SK-N-SH (cell line): ENCODE measurements around the gene APBB1IP. TPM values are rescaled to one million over a fixed set of nuclear protein-coding genes. Genes with fewer than 3 reads are reported as not detected.
"Not testable (repeated sequence)": the region's sequence is repeated elsewhere in the genome, so short reads cannot be mapped to it uniquely, and the experiment has no call there.

ENCODE experiments used
- CTCF ChIA-PET: fragments of 300-600, 350-600 bp; formaldehyde crosslinking; extraction: SDS; loops from one replicate; lab custom pipeline; 2021; lab: Yijun Ruan, JAX
- POLR2A ChIA-PET: fragments of 350-600 bp; sonication (Branson Sonifier 250); formaldehyde crosslinking; extraction: SDS; loops from one replicate; lab custom pipeline; 2020; ENCODE audit warnings: antibody characterized with exemption, inconsistent platforms; lab: Yijun Ruan, JAX
- DNase-seq: peaks from one replicate; pipeline ENCODE4 v3.0.0; 2012
- H2AFZ ChIP-seq: fragments of 200-600 bp; sonication (generic); 2 replicates; pipeline ENCODE4 v1.8.1; 2016; ENCODE audit warnings: antibody characterized with exemption, mild to moderate bottlenecking, low read depth
- H3F3A ChIP-seq: fragments of 200-600 bp; sonication (generic); replicated peaks from 2 replicates; pipeline ENCODE3; 2016; ENCODE audit warnings: antibody characterized with exemption, mild to moderate bottlenecking; ENCODE audit not compliant: insufficient read depth
- H3K27ac ChIP-seq, 2 experiments: fragments of 200-500 bp in 1 of 2; fragments of 200-600 bp in 1 of 2; sonication (Bioruptor generic) in 1 of 2; sonication (generic), shearing (Covaris generic) in 1 of 2; 2 replicates each; pipeline versions ENCODE4 v1.5.1 to v1.6.1; 2014 to 2016; ENCODE audit warnings: low read depth in 2 of 2, inconsistent platforms in 1 of 2, low read length in 1 of 2, mild to moderate bottlenecking in 1 of 2, mixed read lengths in 1 of 2
- H3K27me3 ChIP-seq: fragments of 200-600 bp; sonication (generic), shearing (Covaris generic); 2 replicates; pipeline ENCODE4 v1.6.1; 2016; ENCODE audit warnings: mixed run types; ENCODE audit not compliant: insufficient read depth
- H3K36me3 ChIP-seq, 2 experiments: fragments of 200-500 bp in 1 of 2; fragments of 200-600 bp in 1 of 2; sonication (Bioruptor generic) in 1 of 2; sonication (generic) in 1 of 2; replicated peaks in 1 of 2; 2 replicates each; pipeline versions ENCODE3 to v1.5.1; 2014 to 2016; ENCODE audit warnings: low read length in 1 of 2, mild to moderate bottlenecking in 1 of 2; ENCODE audit not compliant: insufficient read depth in 2 of 2, control insufficient read depth in 1 of 2
- H3K4me1 ChIP-seq, 2 experiments: fragments of 200-500 bp in 1 of 2; fragments of 200-600 bp in 1 of 2; sonication (Bioruptor generic) in 1 of 2; sonication (generic), shearing (Covaris generic) in 1 of 2; 2 replicates each; pipeline versions ENCODE4 v1.5.1 to v1.6.1; 2014 to 2016; ENCODE audit warnings: low read depth in 1 of 2, low read length in 1 of 2, mixed run types in 1 of 2; ENCODE audit not compliant: insufficient read depth in 2 of 2, control insufficient read depth in 1 of 2
- H3K4me2 ChIP-seq: fragments of 200-600 bp; sonication (generic), shearing (Covaris generic); 2 replicates; pipeline ENCODE4 v1.6.1; 2017; ENCODE audit warnings: mixed run types
- H3K4me3 ChIP-seq, 2 experiments: fragments of 200-500 bp in 1 of 2; fragments of 200-600 bp in 1 of 2; sonication (Bioruptor generic) in 1 of 2; sonication (generic), shearing (Covaris generic) in 1 of 2; 2 replicates each; pipeline versions ENCODE4 v1.5.1 to v1.8.1; 2014 to 2016; ENCODE audit warnings: low read depth in 2 of 2, inconsistent platforms in 1 of 2, low read length in 1 of 2, mild to moderate bottlenecking in 1 of 2, mixed read lengths in 1 of 2, moderate library complexity in 1 of 2
- H3K79me2 ChIP-seq: fragments of 200-600 bp; sonication (generic); 2 replicates; pipeline ENCODE4 v1.8.1; 2017; ENCODE audit warnings: mild to moderate bottlenecking; ENCODE audit not compliant: insufficient read depth
- H3K9ac ChIP-seq: fragments of 200-600 bp; sonication (generic); 2 replicates; pipeline ENCODE4 v1.6.1; 2017; ENCODE audit warnings: mixed run types
- H3K9me2 ChIP-seq: fragments of 200-600 bp; sonication (generic); 2 replicates; pipeline ENCODE4 v1.6.1; 2017; ENCODE audit warnings: mixed run types
- H3K9me3 ChIP-seq: fragments of 200-600 bp; sonication (generic); 2 replicates; pipeline ENCODE4 v1.6.1; 2017; ENCODE audit warnings: mixed run types, mild to moderate bottlenecking, moderate library complexity
- H4K20me1 ChIP-seq: fragments of 200-600 bp; sonication (generic); 2 replicates; pipeline ENCODE4 v1.6.1; 2017; ENCODE audit warnings: mild to moderate bottlenecking, mixed run types; ENCODE audit not compliant: insufficient read depth
- FOXM1 ChIP-seq: IDR thresholded peaks from 2 replicates; pipeline ENCODE4 v1.4.0; 2012; ENCODE audit warnings: low read depth, mild to moderate bottlenecking
- GATA2 ChIP-seq: sonication (generic); formaldehyde crosslinking; IDR thresholded peaks from 2 replicates; pipeline ENCODE4 v1.5.0; 2020; ENCODE audit warnings: mild to moderate bottlenecking, missing genetic modification reagents
- MAX ChIP-seq: IDR thresholded peaks from 2 replicates; pipeline ENCODE4 v1.4.0; 2012; ENCODE audit warnings: low read depth
- NFIC ChIP-seq: IDR thresholded peaks from 2 replicates; pipeline ENCODE4 v1.4.0; 2012; ENCODE audit warnings: borderline replicate concordance
- RAD21 ChIP-seq: IDR thresholded peaks from 2 replicates; pipeline ENCODE4 v1.6.1; 2012; ENCODE audit warnings: mild to moderate bottlenecking, low read length
- RCOR1 ChIP-seq: fragments of 150-350 bp; IDR thresholded peaks from 2 replicates; pipeline ENCODE4 v1.6.1; 2017; ENCODE audit warnings: antibody characterized with exemption, low read length
- RFX5 ChIP-seq: IDR thresholded peaks from 2 replicates; pipeline ENCODE4 v1.6.1; 2012; ENCODE audit warnings: mild to moderate bottlenecking, improper control_type of control experiment, low read length
- SMC3 ChIP-seq: IDR thresholded peaks from 2 replicates; pipeline ENCODE4 v1.6.1; 2012; ENCODE audit warnings: low read depth, low read length, improper control_type of control experiment
- TCF12 ChIP-seq: IDR thresholded peaks from 2 replicates; pipeline ENCODE4 v1.4.0; 2012
- WGBS: methylation state at CpG from one replicate; pipeline ENCODE4 v1.1.6; 2017; ENCODE audit warnings: low lambda C conversion rate; 5-methylcytosine and 5-hydroxymethylcytosine counted together
- polyA plus RNA-seq, 3 experiments: library from polyadenylated mRNA; depleted of rRNA; stranded (reverse); fragments of >200 nt; gene quantifications; 2 replicates each; pipeline ENCODE4 v1.2.3, GENCODE V29; 2012

The APBB1IP gene
- polyA plus RNA-seq, 1 of the 3 experiments (the other 2 are of a cell fraction): not detected

- TF ChIP-seq RCOR1 (no peak), SMC3 (no peak), MAX (no peak), TCF12 (no peak)
- H3K36me3 ChIP-seq: no peaks in the 10 kb centered on the region
- H3K9me2 ChIP-seq: no peaks in the 10 kb centered on the region
- H2AFZ ChIP-seq: no peak overlapping the region
- WGBS: 5% methylated on average over 1 of the region's 1 CpG
- H3K4me2 ChIP-seq: no peak overlapping the region
- H3F3A ChIP-seq: no peaks in the 10 kb centered on the region
- H3K27me3 ChIP-seq: no peaks in the 10 kb centered on the region; the same call in 1 of the 2 replicates
- no peak overlapping the region for H3K4me3 ChIP-seq
- DNase-seq: no peak
- no peak overlapping the region for H3K9ac ChIP-seq
- H4K20me1 ChIP-seq: no peaks in the 10 kb centered on the region
- H3K27ac ChIP-seq: no peak overlapping the region
- H3K9me3 ChIP-seq: no peaks in the 10 kb centered on the region
- CTCF ChIA-PET: no interaction called here
- POLR2A ChIA-PET: no interaction called here
- H3K4me1 ChIP-seq: no peaks in the 10 kb centered on the region; a peak in 1 of 4 replicates
- no peaks in the 10 kb centered on the region for H3K79me2 ChIP-seq
Observed at GRCh38 chr10:26571655-26572054, 133.5 kb downstream of the APBB1IP start.

GRCh38 chr10:26573674-26574073 is 135.5 kb downstream of the APBB1IP start:
- WGBS: 16% methylated on average over 2 of the region's 2 CpGs
- Histone ChIP-seq H2AFZ (no peak overlapping the region), H3K9me2 (no peaks in the 10 kb centered on the region), H3K36me3 (no peaks in the 10 kb centered on the region), H3K4me2 (no peak overlapping the region), H3F3A (no peaks in the 10 kb centered on the region), H3K79me2 (no peaks in the 10 kb centered on the region), H3K9ac (no peak overlapping the region), H3K4me1 (no peaks in the 10 kb centered on the region), H3K4me3 (no peak overlapping the region), H3K9me3 (no peaks in the 10 kb centered on the region), H4K20me1 (no peaks in the 10 kb centered on the region), H3K27me3 (no peaks in the 10 kb centered on the region; the same call in 1 of the 2 replicates), H3K27ac (no peak overlapping the region)
- no peak for TF ChIP-seq NFIC
- ChIA-PET POLR2A (no interaction called here), CTCF (no interaction called here)
- no peak for DNase-seq

GRCh38 chr10:26574783-26575182 is 136.6 kb downstream of the APBB1IP start:
- H3K4me1 ChIP-seq: no peaks in the 10 kb centered on the region
- CTCF ChIA-PET: no interaction called here
- DNase-seq: no peak
- no peak overlapping the region for H3K9ac ChIP-seq
- no peak for TF ChIP-seq RFX5
- TF ChIP-seq FOXM1: no peak
- TF ChIP-seq RAD21: no peak
- TF ChIP-seq GATA2 (CRISPR knock-in tag): no peak
- no peak overlapping the region for H3K27ac ChIP-seq
- H4K20me1 ChIP-seq: no peaks in the 10 kb centered on the region
- H3K36me3 ChIP-seq: no peaks in the 10 kb centered on the region
- 17% methylated on average over 4 of the region's 4 CpGs for WGBS
- H3K27me3 ChIP-seq: no peaks in the 10 kb centered on the region
- POLR2A ChIA-PET: no interaction called here
- no peaks in the 10 kb centered on the region for H3K9me3 ChIP-seq
- no peaks in the 10 kb centered on the region for H3K79me2 ChIP-seq
- no peak overlapping the region for H3K4me3 ChIP-seq
- H3K9me2 ChIP-seq: no peaks in the 10 kb centered on the region
- no peaks in the 10 kb centered on the region for H3F3A ChIP-seq
- no peak overlapping the region for H3K4me2 ChIP-seq
- H2AFZ ChIP-seq: no peak overlapping the region

GRCh38 chr10:26578371-26578770 is 140.2 kb downstream of the APBB1IP start:
- H3K4me1 ChIP-seq, H2AFZ ChIP-seq, H3K9me3 ChIP-seq, H3K79me2 ChIP-seq, H3K9me2 ChIP-seq, H3K9ac ChIP-seq, DNase-seq, H3K4me3 ChIP-seq, CTCF ChIA-PET, H3K4me2 ChIP-seq, H3F3A ChIP-seq, H3K27ac ChIP-seq, H4K20me1 ChIP-seq, H3K36me3 ChIP-seq, POLR2A ChIA-PET: not testable (repeated sequence)
- WGBS: 22% methylated on average over 6 of the region's 6 CpGs
- 0 out of 2 replicates have a peak, but pooled peaks cover 11% of the 10 kb centered on the region for H3K27me3 ChIP-seq
